SU-DHL-6 (cell line): ENCODE data around the gene GOLGA3.
"Not testable (repeated sequence)": the region's sequence is repeated elsewhere in the genome, so short reads cannot be mapped to it uniquely, and the experiment has no call there.

Source experiments
- H2AFZ ChIP-seq: fragments of 200-600 bp; sonication (generic); 2 replicates; pipeline ENCODE4 v1.6.1; 2014; ENCODE audit warnings: low read depth, mild to moderate bottlenecking, moderate library complexity, mixed read lengths, antibody characterized with exemption, low read length; ENCODE audit not compliant: severe bottlenecking
- H3F3A ChIP-seq: fragments of 200-600 bp; shearing (Covaris generic); 2 replicates; pipeline ENCODE4 v1.6.0; 2016; ENCODE audit warnings: antibody characterized with exemption, mild to moderate bottlenecking; ENCODE audit not compliant: insufficient read depth
- H3K27ac ChIP-seq: fragments of 200-600 bp; sonication (generic); 2 replicates; pipeline ENCODE4 v1.5.1; 2016; ENCODE audit warnings: low read depth, mild to moderate bottlenecking, low read length, moderate library complexity, mixed read lengths
- H3K27me3 ChIP-seq: fragments of 200-600 bp; sonication (generic), shearing (Covaris generic); 2 replicates; pipeline ENCODE4 v1.6.0; 2014; ENCODE audit warnings: mild to moderate bottlenecking, low read length
- H3K36me3 ChIP-seq: fragments of 200-600 bp; sonication (generic); 2 replicates; pipeline ENCODE4 v1.6.1; 2014; ENCODE audit warnings: mild to moderate bottlenecking, low read length, mixed read lengths
- H3K4me2 ChIP-seq: fragments of 300-600, 200-600 bp; shearing (Covaris generic), sonication (generic); 2 replicates; pipeline ENCODE4 v1.6.0; 2014; ENCODE audit warnings: low read length, low read depth, mild to moderate bottlenecking; ENCODE audit not compliant: poor library complexity, severe bottlenecking
- H3K4me3 ChIP-seq: fragments of 200-600 bp; sonication (generic); 2 replicates; pipeline ENCODE4 v1.5.1; 2014; ENCODE audit warnings: antibody characterized with exemption, low read length, mild to moderate bottlenecking, mixed read lengths; ENCODE audit not compliant: insufficient read depth, poor library complexity, severe bottlenecking
- H3K79me2 ChIP-seq: fragments of 200-600 bp; sonication (generic); 2 replicates; pipeline ENCODE4 v1.6.1; 2014; ENCODE audit warnings: mild to moderate bottlenecking, low read length, moderate library complexity; ENCODE audit not compliant: insufficient read depth
- H3K9ac ChIP-seq: fragments of 200-600 bp; sonication (generic); 2 replicates; pipeline ENCODE4 v1.7.0; 2014; ENCODE audit warnings: mild to moderate bottlenecking, low read length
- H3K9me2 ChIP-seq: fragments of 200-600 bp; sonication (generic); replicated peaks from 2 replicates; pipeline ENCODE4 v1.6.1; 2014; ENCODE audit warnings: low read length; ENCODE audit not compliant: insufficient read depth
- H3K9me3 ChIP-seq: fragments of 200-600 bp; sonication (generic); 2 replicates; pipeline ENCODE4 v1.6.1; 2014; ENCODE audit warnings: low read length, mixed read lengths; ENCODE audit not compliant: insufficient read depth
- H4K20me1 ChIP-seq: fragments of 200-600 bp; sonication (generic); 2 replicates; pipeline ENCODE4 v1.6.1; 2014; ENCODE audit warnings: low read depth, mild to moderate bottlenecking, antibody characterized with exemption, low read length, moderate library complexity, mixed read lengths
- CTCF ChIP-seq: fragments of 200-600 bp; sonication (generic); IDR thresholded peaks from one replicate; pipeline ENCODE4 v1.5.1; 2017; ENCODE audit warnings: antibody characterized with exemption, mild to moderate bottlenecking, low read length, moderate library complexity; ENCODE audit not compliant: insufficient read depth, poor library complexity, severe bottlenecking
- EZH2phosphoT487 ChIP-seq: fragments of 200-600 bp; sonication (generic), shearing (Covaris generic); conservative IDR thresholded peaks from 2 replicates; pipeline ENCODE4 v1.6.1; 2018; ENCODE audit warnings: mild to moderate bottlenecking, antibody characterized with exemption, low read length, moderate library complexity, mixed read lengths

The GOLGA3 gene

GRCh38 chr12:132814232-132814631, 14.4 kb downstream of the GOLGA3 start:
- H2AFZ ChIP-seq, result no peak overlapping the region
- H3K36me3 ChIP-seq, result peaks cover 4% of the 10 kb centered on the region
- peaks cover 9% of the 10 kb centered on the region; the same call in 1 of the 2 replicates for H3F3A ChIP-seq
- H3K4me3 ChIP-seq, result no peak overlapping the region
- no peak overlapping the region for H3K4me2 ChIP-seq
- no peak overlapping the region for H3K9ac ChIP-seq
- H3K9me3 ChIP-seq, result no peaks in the 10 kb centered on the region
- H3K79me2 ChIP-seq, result no peaks in the 10 kb centered on the region
- H3K9me2 ChIP-seq, result no peaks in the 10 kb centered on the region
- H4K20me1 ChIP-seq, result no peaks in the 10 kb centered on the region
- H3K27me3 ChIP-seq, result no peaks in the 10 kb centered on the region
- H3K27ac ChIP-seq, result no peak overlapping the region
- TF ChIP-seq EZH2phosphoT487, result no peak
- TF ChIP-seq CTCF, result no peak

DNA sequence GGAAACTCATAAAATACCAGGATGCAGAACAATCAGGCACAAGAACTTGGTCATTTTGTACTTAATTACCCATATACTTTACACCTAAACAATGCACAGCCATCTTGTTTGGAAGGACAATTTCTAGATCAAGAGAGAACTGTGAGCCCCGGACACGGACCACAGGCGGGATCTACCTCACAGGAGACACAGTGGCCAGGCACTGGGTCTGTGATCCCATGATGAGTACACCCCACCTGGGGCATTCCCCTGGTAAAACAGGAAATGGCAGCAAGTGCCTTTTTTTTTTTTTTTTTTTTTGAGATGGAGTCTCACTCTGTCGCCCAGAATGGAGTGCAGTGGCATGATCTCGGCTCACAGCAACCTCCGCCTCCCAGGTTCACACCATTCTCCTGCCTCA, 15.2 kb downstream of the GOLGA3 start:
- Histone ChIP-seq H3K36me3 (no peaks in the 10 kb centered on the region), H3K9me3 (no peaks in the 10 kb centered on the region), H2AFZ (no peak overlapping the region), H4K20me1 (no peaks in the 10 kb centered on the region), H3K27ac (no peak overlapping the region), H3F3A (peaks cover 3% of the 10 kb centered on the region; the same call in 1 of the 2 replicates), H3K4me3 (no peak overlapping the region), H3K4me2 (no peak overlapping the region), H3K79me2 (no peaks in the 10 kb centered on the region), H3K27me3 (no peaks in the 10 kb centered on the region), H3K9me2 (no peaks in the 10 kb centered on the region), H3K9ac (no peak overlapping the region)
- TF ChIP-seq CTCF, result no peak
- TF ChIP-seq EZH2phosphoT487, result no peak

GRCh38 chr12:132812631-132813305, 15.9 kb downstream of the GOLGA3 start:
- H3K4me2 ChIP-seq, result no peak overlapping the region
- no peak overlapping the region for H2AFZ ChIP-seq
- no peaks in the 10 kb centered on the region for H3K9me2 ChIP-seq
- H3K36me3 ChIP-seq, result no peaks in the 10 kb centered on the region
- H3K79me2 ChIP-seq, result no peaks in the 10 kb centered on the region
- no peak overlapping the region for H3K27ac ChIP-seq
- no peak overlapping the region for H3K9ac ChIP-seq
- H3K27me3 ChIP-seq, result no peaks in the 10 kb centered on the region
- no peak overlapping the region for H3K4me3 ChIP-seq
- no peak for TF ChIP-seq CTCF
- no peak for TF ChIP-seq EZH2phosphoT487
- peaks cover 3% of the 10 kb centered on the region; the same call in 1 of the 2 replicates for H3F3A ChIP-seq
- H3K9me3 ChIP-seq, result no peaks in the 10 kb centered on the region
- H4K20me1 ChIP-seq, result no peaks in the 10 kb centered on the region

GRCh38 chr12:132809391-132809790, 19.3 kb downstream of the GOLGA3 start:
- H3K9me2 ChIP-seq, H3K27me3 ChIP-seq, H3K36me3 ChIP-seq: not testable (repeated sequence)

More at GRCh38 chr12:132809391-132809790, 19.3 kb downstream of the GOLGA3 start:
- not testable (repeated sequence) for H3F3A ChIP-seq, H3K9me3 ChIP-seq, H3K79me2 ChIP-seq, H3K4me2 ChIP-seq, H4K20me1 ChIP-seq, H3K4me3 ChIP-seq, H3K9ac ChIP-seq, H2AFZ ChIP-seq, H3K27ac ChIP-seq
